IMR-90 (cell line): ENCODE results near the gene HOXC12. TPM values are rescaled to one million over a fixed set of nuclear protein-coding genes. Genes with fewer than 3 reads are reported as not detected.

Experiments used
- ATAC-seq: fragments of 200-7000 bp; cut with Tn5 transposase; 2 replicates; pipeline ENCODE4 v1.9.1; 2020; ENCODE audit warnings: low read depth, mild to moderate bottlenecking, moderate library complexity
- BruUV-seq: library from RNA; stranded (reverse); fragments of 400-500 nt; replicated peaks from 2 replicates; lab custom pipeline; 2021; lab: Mats Ljungman, UMichigan
- CTCF ChIA-PET: fragments of 300-600 bp; formaldehyde crosslinking; extraction: SDS; loops from one replicate; lab custom pipeline; 2021; ENCODE audit warnings: antibody characterized with exemption; lab: Yijun Ruan, JAX
- POLR2A ChIA-PET: fragments of 300-600 bp; sonication (Branson Sonifier 250); formaldehyde crosslinking; loops from one replicate; lab custom pipeline; 2022; ENCODE audit warnings: antibody characterized with exemption; ENCODE audit not compliant: unreplicated experiment; lab: Charles Lee
- DNase-seq: peaks from one replicate; pipeline ENCODE4 v3.0.0; 2013
- H2AFZ ChIP-seq: replicated peaks from 2 replicates; pipeline ENCODE3; 2013; ENCODE audit warnings: low read length, mild to moderate bottlenecking; ENCODE audit not compliant: poor library complexity
- H2AK5ac ChIP-seq: 2 replicates; pipeline ENCODE4 v1.6.1; 2013; ENCODE audit warnings: low read depth, low read length, inconsistent platforms
- H2AK9ac ChIP-seq: replicated peaks from 2 replicates; pipeline ENCODE3; 2013; ENCODE audit warnings: mild to moderate bottlenecking, low read depth, low read length, moderate library complexity; ENCODE audit not compliant: poor library complexity
- H2BK120ac ChIP-seq: 2 replicates; pipeline ENCODE4 v1.6.1; 2013; ENCODE audit warnings: low read depth, low read length, inconsistent platforms
- H2BK15ac ChIP-seq: 3 replicates; pipeline ENCODE4 v1.6.1; 2013; ENCODE audit warnings: low read depth, low read length, inconsistent platforms
- H2BK20ac ChIP-seq: 2 replicates; pipeline ENCODE4 v1.6.1; 2013; ENCODE audit warnings: low read depth, mild to moderate bottlenecking, inconsistent platforms, low read length, moderate library complexity
- H2BK5ac ChIP-seq: 2 replicates; pipeline ENCODE4 v1.6.1; 2013; ENCODE audit warnings: mild to moderate bottlenecking, low read depth, low read length, inconsistent platforms; ENCODE audit not compliant: poor library complexity, severe bottlenecking
- H3K14ac ChIP-seq: replicated peaks from 2 replicates; pipeline ENCODE4 v1.6.1; 2013; ENCODE audit warnings: low read depth, low read length, inconsistent platforms
- H3K18ac ChIP-seq: 2 replicates; pipeline ENCODE4 v1.6.1; 2013; ENCODE audit warnings: low read depth, low read length, control low read depth
- H3K23ac ChIP-seq: 2 replicates; pipeline ENCODE4 v1.6.1; 2013; ENCODE audit warnings: low read depth, low read length, inconsistent platforms
- H3K27ac ChIP-seq: 2 replicates; pipeline ENCODE4 v1.5.1; 2013; ENCODE audit warnings: mild to moderate bottlenecking, control low read depth, low read length; ENCODE audit not compliant: insufficient read depth
- H3K27me3 ChIP-seq: 2 replicates; pipeline ENCODE4 v1.6.1; 2013; ENCODE audit warnings: low read length; ENCODE audit not compliant: control insufficient read depth, insufficient read depth
- H3K36me3 ChIP-seq: 2 replicates; pipeline ENCODE4 v1.6.1; 2013; ENCODE audit warnings: low read length, mixed read lengths; ENCODE audit not compliant: control insufficient read depth, insufficient read depth
- H3K4ac ChIP-seq: 2 replicates; pipeline ENCODE4 v1.6.1; 2013; ENCODE audit warnings: low read depth, low read length, inconsistent platforms
- H3K4me1 ChIP-seq: 2 replicates; pipeline ENCODE4 v1.6.1; 2013; ENCODE audit warnings: low read length, mixed read lengths; ENCODE audit not compliant: control insufficient read depth, insufficient read depth
- H3K4me2 ChIP-seq: 2 replicates; pipeline ENCODE4 v1.6.1; 2013; ENCODE audit warnings: low read depth, mild to moderate bottlenecking, control low read depth, low read length, moderate library complexity
- H3K4me3 ChIP-seq: 2 replicates; pipeline ENCODE4 v1.5.1; 2013; ENCODE audit warnings: low read depth, mild to moderate bottlenecking, control low read depth, low read length, moderate library complexity; ENCODE audit not compliant: insufficient read depth
- H3K56ac ChIP-seq: 2 replicates; pipeline ENCODE4 v1.6.1; 2013; ENCODE audit warnings: low read length, inconsistent platforms; ENCODE audit not compliant: insufficient read depth; ENCODE audit errors: extremely low read depth
- H3K79me1 ChIP-seq, 2 experiments: 2 replicates each; pipeline ENCODE4 v1.6.1; 2013; ENCODE audit warnings: low read length in 2 of 2, inconsistent platforms in 1 of 2, low read depth in 1 of 2
- H3K9ac ChIP-seq: 2 replicates; pipeline ENCODE4 v1.6.1; 2013; ENCODE audit warnings: low read depth, low read length, control low read depth
- H3K9me1 ChIP-seq: 2 replicates; pipeline ENCODE4 v1.6.1; 2013; ENCODE audit warnings: low read length, inconsistent platforms; ENCODE audit not compliant: insufficient read depth
- H3K9me3 ChIP-seq: 2 replicates; pipeline ENCODE4 v1.6.1; 2013; ENCODE audit warnings: low read length; ENCODE audit not compliant: control insufficient read depth, insufficient read depth
- H4K20me1 ChIP-seq: 2 replicates; pipeline ENCODE4 v1.6.1; 2013; ENCODE audit warnings: low read length, inconsistent platforms; ENCODE audit not compliant: insufficient read depth
- H4K5ac ChIP-seq: 2 replicates; pipeline ENCODE4 v1.6.1; 2013; ENCODE audit warnings: mild to moderate bottlenecking, low read depth, low read length, control low read depth
- H4K8ac ChIP-seq, 2 experiments: 2 replicates each; pipeline ENCODE4 v1.6.1; 2013; ENCODE audit warnings: low read depth in 2 of 2, low read length in 2 of 2, control low read depth in 1 of 2, inconsistent platforms in 1 of 2
- H4K91ac ChIP-seq: 2 replicates; pipeline ENCODE4 v1.6.1; 2013; ENCODE audit warnings: low read depth, low read length, inconsistent platforms; ENCODE audit not compliant: insufficient read depth
- BHLHE40 ChIP-seq: fragments of 150-350 bp; IDR thresholded peaks from 2 replicates; pipeline ENCODE4 v1.6.1; 2016; ENCODE audit warnings: mild to moderate bottlenecking, low read depth, low read length
- CEBPB ChIP-seq: IDR thresholded peaks from 2 replicates; pipeline ENCODE4 v1.6.1; 2012; ENCODE audit warnings: low read depth, low read length, improper control_type of control experiment
- FOS ChIP-seq: fragments of 150-350 bp; IDR thresholded peaks from 2 replicates; pipeline ENCODE4 v1.6.1; 2016; ENCODE audit warnings: low read depth, low read length
- MAFK ChIP-seq: IDR thresholded peaks from 2 replicates; pipeline ENCODE4 v1.6.1; 2012; ENCODE audit warnings: low read depth, low read length, improper control_type of control experiment
- MAZ ChIP-seq: IDR thresholded peaks from 2 replicates; pipeline ENCODE4 v1.6.1; 2012; ENCODE audit warnings: low read depth, mild to moderate bottlenecking, low read length, improper control_type of control experiment, moderate library complexity, borderline replicate concordance
- MXI1 ChIP-seq: IDR thresholded peaks from 2 replicates; pipeline ENCODE4 v1.6.1; 2012; ENCODE audit warnings: low read depth, mild to moderate bottlenecking, low read length, moderate library complexity, borderline replicate concordance
- POLR2A ChIP-seq: IDR thresholded peaks from 2 replicates; pipeline ENCODE4 v1.6.1; 2012; ENCODE audit warnings: mild to moderate bottlenecking, low read depth, low read length
- RAD21 ChIP-seq: IDR thresholded peaks from 2 replicates; pipeline ENCODE4 v1.6.1; 2012; ENCODE audit warnings: low read length, improper control_type of control experiment
- RCOR1 ChIP-seq: IDR thresholded peaks from 2 replicates; pipeline ENCODE4 v1.6.1; 2012; ENCODE audit warnings: mild to moderate bottlenecking, low read length, improper control_type of control experiment; ENCODE audit not compliant: insufficient replicate concordance
- RFX5 ChIP-seq: IDR thresholded peaks from 2 replicates; pipeline ENCODE4 v1.8.0; 2012; ENCODE audit warnings: low read depth, mild to moderate bottlenecking, low read length, moderate library complexity
- WGBS, 2 experiments: methylation state at CpG; one replicate each; pipeline versions ENCODE4 v1.1.5 to v1.1.7; 2013; ENCODE audit warnings: missing lambda C conversion rate in 2 of 2; ENCODE audit not compliant: insufficient read length in 1 of 2; ENCODE audit errors: extremely low coverage in 2 of 2; 5-methylcytosine and 5-hydroxymethylcytosine counted together
- dilution Hi-C: fragments of 300-500 bp; cut with HindIII; formaldehyde crosslinking; loops from one replicate; pipeline ENCODE4 v1.14.3; 2018; ENCODE audit warnings: low sequenced_read_pairs; ENCODE audit not compliant: unreplicated experiment
- in situ Hi-C: fragments of 300-500 bp; cut with MboI; formaldehyde crosslinking; loops from 3 replicates; pipeline ENCODE4 v1.14.3; 2019; ENCODE audit warnings: low sequenced_read_pairs, inconsistent platforms, mixed read lengths
- intact Hi-C: fragments of 100-400 bp; cut with micrococcal nuclease; formaldehyde crosslinking; loops from 2 replicates; pipeline ENCODE4 v1.10.0; 2022
- polyA plus RNA-seq, 3 experiments: library from polyadenylated mRNA; depleted of rRNA; stranded (reverse); fragments of >200 nt; gene quantifications; 2 replicates each; pipeline ENCODE4 v1.2.3, GENCODE V29; 2012; ENCODE audit warnings: low replicate concordance in 1 of 3
- total RNA-seq: library from RNA; depleted of rRNA; stranded (reverse); fragments of >200 nt; gene quantifications from 2 replicates; pipeline ENCODE4 v1.2.3, GENCODE V29; 2012
- TF ChIP-seq, protein P1 (sequence below): fragments of 150-350 bp; IDR thresholded peaks from 2 replicates; pipeline ENCODE4 v1.6.1; 2017; ENCODE audit warnings: mild to moderate bottlenecking, antibody characterized with exemption, low read length, low read depth
- TF ChIP-seq, protein P2 (sequence below): conservative IDR thresholded peaks from 2 replicates; pipeline ENCODE4 v1.5.1; 2012; ENCODE audit warnings: mild to moderate bottlenecking, low read depth, low read length, improper control_type of control experiment
- TF ChIP-seq, protein P3 (sequence below): fragments of 150-350 bp; IDR thresholded peaks from 2 replicates; pipeline ENCODE4 v1.6.1; 2016; ENCODE audit warnings: low read depth, mild to moderate bottlenecking, low read length, moderate library complexity, borderline replicate concordance

HOXC12 gene
- total and polyA plus RNA-seq, 2 of the 4 experiments (the other 2 are of a cell fraction) = not detected

DNA sequence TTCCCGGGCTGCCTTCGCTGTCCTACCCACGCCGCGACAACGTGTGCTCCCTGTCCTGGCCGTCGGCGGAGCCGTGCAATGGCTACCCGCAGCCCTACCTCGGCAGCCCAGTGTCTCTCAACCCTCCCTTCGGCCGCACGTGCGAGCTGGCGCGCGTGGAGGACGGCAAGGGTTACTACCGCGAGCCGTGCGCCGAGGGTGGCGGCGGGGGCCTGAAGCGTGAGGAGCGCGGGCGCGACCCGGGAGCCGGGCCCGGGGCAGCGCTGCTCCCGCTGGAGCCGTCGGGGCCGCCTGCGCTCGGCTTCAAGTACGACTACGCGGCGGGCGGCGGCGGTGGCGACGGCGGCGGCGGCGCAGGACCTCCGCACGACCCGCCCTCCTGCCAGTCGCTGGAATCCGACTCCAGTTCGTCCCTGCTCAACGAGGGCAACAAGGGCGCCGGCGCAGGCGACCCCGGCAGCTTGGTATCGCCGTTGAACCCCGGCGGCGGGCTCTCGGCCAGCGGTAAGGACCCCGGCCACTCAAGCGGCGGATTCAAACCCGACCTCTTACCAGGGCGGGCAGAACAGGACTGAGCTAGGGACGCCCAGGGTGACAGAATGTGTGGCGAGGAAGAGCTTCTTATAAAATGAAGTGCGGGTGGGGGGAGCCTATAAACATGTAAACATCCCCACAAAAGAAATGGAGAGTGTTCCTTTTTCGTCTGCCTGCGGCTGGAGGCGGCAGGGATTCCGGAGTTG lies 503 bp downstream of the HOXC12 start:
- H3K36me3 ChIP-seq = no peaks in the 10 kb centered on the region
- intact Hi-C loops = no loop called here
- no peak overlapping the region for H3K23ac ChIP-seq
- H4K20me1 ChIP-seq = no peaks in the 10 kb centered on the region
- H4K91ac ChIP-seq = no peak overlapping the region
- dilution Hi-C loops = no loop called here
- no peak overlapping the region for H3K4ac ChIP-seq
- CTCF ChIA-PET = no interaction called here
- no peak overlapping the region for H2AK9ac ChIP-seq
- DNase-seq (no peak), ATAC-seq (no peak)
- 3% methylated on average over 46 of the region's 86 CpGs; no CpG with 5 or more reads in 1 of the 2 experiments for WGBS, 2 experiments
- H3K27me3 ChIP-seq = peaks cover 96% of the 10 kb centered on the region
- H3K4me2 ChIP-seq = no peak overlapping the region
- no peak overlapping the region for H3K14ac ChIP-seq
- no peak overlapping the region for H4K8ac ChIP-seq
- no peak overlapping the region for H4K5ac ChIP-seq
- H3K9ac ChIP-seq = no peak overlapping the region
- no peak overlapping the region for H3K27ac ChIP-seq
- POLR2A ChIA-PET = no interaction called here
- no TSS peak for BruUV-seq
- no peak overlapping the region for H2BK5ac ChIP-seq
- H2AK5ac ChIP-seq = no peak overlapping the region
- no peaks in the 10 kb centered on the region for H3K9me1 ChIP-seq
- no peak overlapping the region for H3K18ac ChIP-seq
- H2BK20ac ChIP-seq = no peak overlapping the region
- no peak overlapping the region for H2BK120ac ChIP-seq
- H2BK15ac ChIP-seq = no peak overlapping the region
- no peak overlapping the region for H3K56ac ChIP-seq
- TF ChIP-seq, protein P1, sequence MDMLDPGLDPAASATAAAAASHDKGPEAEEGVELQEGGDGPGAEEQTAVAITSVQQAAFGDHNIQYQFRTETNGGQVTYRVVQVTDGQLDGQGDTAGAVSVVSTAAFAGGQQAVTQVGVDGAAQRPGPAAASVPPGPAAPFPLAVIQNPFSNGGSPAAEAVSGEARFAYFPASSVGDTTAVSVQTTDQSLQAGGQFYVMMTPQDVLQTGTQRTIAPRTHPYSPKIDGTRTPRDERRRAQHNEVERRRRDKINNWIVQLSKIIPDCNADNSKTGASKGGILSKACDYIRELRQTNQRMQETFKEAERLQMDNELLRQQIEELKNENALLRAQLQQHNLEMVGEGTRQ = no peak
- TF ChIP-seq RCOR1 = no peak
- no peak for TF ChIP-seq MAZ
- no peak for TF ChIP-seq MXI1
- TF ChIP-seq BHLHE40 = no peak
- no peak for TF ChIP-seq RFX5
- TF ChIP-seq, protein P2, sequence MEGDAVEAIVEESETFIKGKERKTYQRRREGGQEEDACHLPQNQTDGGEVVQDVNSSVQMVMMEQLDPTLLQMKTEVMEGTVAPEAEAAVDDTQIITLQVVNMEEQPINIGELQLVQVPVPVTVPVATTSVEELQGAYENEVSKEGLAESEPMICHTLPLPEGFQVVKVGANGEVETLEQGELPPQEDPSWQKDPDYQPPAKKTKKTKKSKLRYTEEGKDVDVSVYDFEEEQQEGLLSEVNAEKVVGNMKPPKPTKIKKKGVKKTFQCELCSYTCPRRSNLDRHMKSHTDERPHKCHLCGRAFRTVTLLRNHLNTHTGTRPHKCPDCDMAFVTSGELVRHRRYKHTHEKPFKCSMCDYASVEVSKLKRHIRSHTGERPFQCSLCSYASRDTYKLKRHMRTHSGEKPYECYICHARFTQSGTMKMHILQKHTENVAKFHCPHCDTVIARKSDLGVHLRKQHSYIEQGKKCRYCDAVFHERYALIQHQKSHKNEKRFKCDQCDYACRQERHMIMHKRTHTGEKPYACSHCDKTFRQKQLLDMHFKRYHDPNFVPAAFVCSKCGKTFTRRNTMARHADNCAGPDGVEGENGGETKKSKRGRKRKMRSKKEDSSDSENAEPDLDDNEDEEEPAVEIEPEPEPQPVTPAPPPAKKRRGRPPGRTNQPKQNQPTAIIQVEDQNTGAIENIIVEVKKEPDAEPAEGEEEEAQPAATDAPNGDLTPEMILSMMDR = no peak
- no peak for TF ChIP-seq CEBPB
- TF ChIP-seq, protein P3, sequence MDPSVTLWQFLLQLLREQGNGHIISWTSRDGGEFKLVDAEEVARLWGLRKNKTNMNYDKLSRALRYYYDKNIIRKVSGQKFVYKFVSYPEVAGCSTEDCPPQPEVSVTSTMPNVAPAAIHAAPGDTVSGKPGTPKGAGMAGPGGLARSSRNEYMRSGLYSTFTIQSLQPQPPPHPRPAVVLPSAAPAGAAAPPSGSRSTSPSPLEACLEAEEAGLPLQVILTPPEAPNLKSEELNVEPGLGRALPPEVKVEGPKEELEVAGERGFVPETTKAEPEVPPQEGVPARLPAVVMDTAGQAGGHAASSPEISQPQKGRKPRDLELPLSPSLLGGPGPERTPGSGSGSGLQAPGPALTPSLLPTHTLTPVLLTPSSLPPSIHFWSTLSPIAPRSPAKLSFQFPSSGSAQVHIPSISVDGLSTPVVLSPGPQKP = no peak
- no peak for TF ChIP-seq RAD21
- TF ChIP-seq POLR2A = no peak
- no peak for TF ChIP-seq FOS
- no peak for TF ChIP-seq MAFK
- H3K79me1 ChIP-seq = no peaks in the 10 kb centered on the region
- in situ Hi-C loops = no loop called here
- H3K4me3 ChIP-seq = no peak overlapping the region
- H2AFZ ChIP-seq = no peak overlapping the region
- H3K4me1 ChIP-seq = no peaks in the 10 kb centered on the region
- peaks cover 3% of the 10 kb centered on the region for H3K9me3 ChIP-seq
